Esophagus muscularis mucosa (tissue), 4 donors: ENCODE data around the gene PPP4R1. TPM values are rescaled to one million over a fixed set of nuclear protein-coding genes. Genes with fewer than 3 reads are reported as not detected.

Source experiments
- DNase-seq: peaks from one replicate; pipeline ENCODE4 v3.0.0-alpha.2; 2017; ENCODE audit errors: extremely low spot score
- H3K27ac ChIP-seq, 4 donors: fragments of 200-600 bp; sonication (generic); replicated peaks in 1 of 4; 1 replicate in 3 of 4; 2 replicates in 1 of 4; pipeline ENCODE4 v1.5.1; 2016 to 2019; ENCODE audit warnings: mild to moderate bottlenecking in 1 of 4
- H3K27me3 ChIP-seq, 4 donors: fragments of 200-600 bp; sonication (generic); one replicate each; pipeline versions ENCODE4 v1.5.1 to v1.6.0; 2016 to 2019
- H3K36me3 ChIP-seq, 4 donors: fragments of 200-600 bp; sonication (generic); one replicate each; pipeline ENCODE4 v1.5.1; 2016 to 2019
- H3K4me1 ChIP-seq, 4 donors: fragments of 200-600 bp; sonication (generic); one replicate each; pipeline ENCODE4 v1.5.1; 2016 to 2019
- H3K4me3 ChIP-seq, 4 donors: fragments of 200-600 bp; sonication (generic); 1 replicate in 2 of 4; 2 replicates in 2 of 4; pipeline ENCODE4 v1.5.1; 2016 to 2019; ENCODE audit warnings: mild to moderate bottlenecking in 4 of 4, moderate library complexity in 1 of 4
- H3K9me3 ChIP-seq, 4 donors: fragments of 200-600 bp; sonication (generic); 1 replicate in 3 of 4; 2 replicates in 1 of 4; pipeline ENCODE4 v1.5.1; 2016 to 2019
- EP300 ChIP-seq: sonication (generic); formaldehyde crosslinking; IDR thresholded peaks from one replicate; pipeline ENCODE4 v1.6.1; 2017; ENCODE audit warnings: antibody characterized with exemption
- POLR2A ChIP-seq: fragments of 450-650 bp; IDR thresholded peaks from one replicate; pipeline ENCODE4 v1.6.1; 2017; ENCODE audit warnings: antibody characterized with exemption, moderate library complexity, mild to moderate bottlenecking, low read depth
- POLR2AphosphoS5 ChIP-seq, 2 donors: sonication (generic); formaldehyde crosslinking; IDR thresholded peaks; one replicate each; pipeline ENCODE4 v1.6.1; 2017; ENCODE audit warnings: antibody characterized with exemption in 2 of 2
- WGBS: methylation state at CpG from one replicate; pipeline ENCODE4 v1.1.5; 2018; 5-methylcytosine and 5-hydroxymethylcytosine counted together
- intact Hi-C: fragments of 100-400 bp; cut with DNase I; formaldehyde crosslinking; loops from one replicate; pipeline ENCODE4 v1.15.1; 2023
- total RNA-seq, 4 donors: library from RNA; depleted of rRNA; stranded (reverse); fragments of >200 nt; gene quantifications; one replicate each; pipeline versions ENCODE4 v1.1.0 to v1.2.1, GENCODE V29; 2016
- TF ChIP-seq, protein P1 (sequence below), 3 experiments: fragments of 200-600 bp in 2 of 3; fragments of 450-650 bp in 1 of 3; sonication (generic) in 2 of 3; IDR thresholded peaks; one replicate each; pipeline ENCODE4 v1.5.1; 2017 to 2019; ENCODE audit warnings: antibody characterized with exemption in 3 of 3, mild to moderate bottlenecking in 2 of 3, moderate library complexity in 1 of 3

Gene PPP4R1
- total RNA-seq, 4 donors from 2014 or later: 74.6 to 129 (median 97.1) TPM

DNA sequence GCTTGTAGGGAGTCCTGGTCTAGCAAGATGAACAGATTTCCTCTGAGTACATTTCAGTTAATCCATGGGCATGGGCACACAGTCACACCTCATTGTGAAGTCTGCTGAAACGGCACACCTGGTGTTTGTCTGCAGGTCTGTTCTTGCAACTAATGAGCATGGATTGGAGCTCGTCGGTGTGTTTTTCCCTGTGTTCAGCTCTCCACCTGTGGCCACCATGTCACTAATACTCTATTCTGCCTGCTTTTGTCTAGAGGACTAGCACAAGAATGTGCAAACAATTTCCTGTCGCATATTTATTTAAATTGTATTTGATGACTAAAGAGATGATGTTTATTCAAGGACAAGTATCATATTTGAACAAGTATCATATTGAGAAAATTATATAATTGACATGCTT, 24.5 kb upstream of the PPP4R1 start:
- no peak overlapping the region for H3K4me3 ChIP-seq
- WGBS: 84% methylated on average over 4 of the region's 4 CpGs

DNA sequence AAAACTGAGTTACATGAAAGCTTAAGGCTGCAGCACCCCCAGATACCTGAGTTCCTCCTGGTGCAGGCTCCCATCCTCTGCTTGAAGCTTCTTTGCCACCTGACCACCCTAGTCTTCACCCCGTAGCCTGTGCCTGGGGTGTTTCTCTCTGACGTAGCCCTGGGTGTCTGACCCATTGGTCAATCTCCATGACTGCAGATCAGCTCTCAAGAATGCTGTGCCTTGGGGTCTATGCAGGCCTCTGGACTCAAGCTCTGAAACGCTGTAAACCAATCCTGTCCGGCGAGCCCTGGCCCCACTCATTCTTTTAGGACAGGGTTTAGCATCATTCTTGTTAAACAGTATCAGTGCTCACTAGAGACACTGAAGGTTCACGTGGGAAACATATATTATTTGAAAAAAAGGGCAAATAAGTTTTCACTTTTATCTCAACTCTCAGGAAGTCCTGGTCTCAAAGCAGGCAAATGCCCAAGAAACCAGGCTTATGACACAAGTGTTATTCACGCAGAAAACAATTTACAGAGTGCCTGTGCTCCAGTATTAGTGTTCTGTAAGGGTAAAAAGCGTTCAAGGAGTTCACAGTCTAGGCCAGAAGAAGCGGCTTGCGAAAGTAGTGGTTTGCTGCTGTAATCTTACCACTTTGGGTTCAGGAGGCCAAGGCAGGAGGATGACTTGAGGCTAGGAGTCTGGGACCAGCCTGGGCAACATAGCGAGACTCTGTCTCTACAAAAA, 22.8 kb upstream of the PPP4R1 start:
- intact Hi-C loops: no loop called here
- H3K9me3 ChIP-seq: no peaks in the 10 kb centered on the region
- no peak overlapping the region for H3K4me3 ChIP-seq
- peaks cover under 1 to 6% (median 1%) of the 10 kb centered on the region in 4 donors for H3K4me1 ChIP-seq
- 93% methylated on average over 11 of the region's 11 CpGs for WGBS
- no peak overlapping the region for H3K27ac ChIP-seq
- H3K27me3 ChIP-seq: no peaks in the 10 kb centered on the region
- no peak for DNase-seq
- no peaks in the 10 kb centered on the region for H3K36me3 ChIP-seq
- no peak for TF ChIP-seq POLR2AphosphoS5 (IDR thresholded peaks at IDR 0.05)
- TF ChIP-seq, protein P1, sequence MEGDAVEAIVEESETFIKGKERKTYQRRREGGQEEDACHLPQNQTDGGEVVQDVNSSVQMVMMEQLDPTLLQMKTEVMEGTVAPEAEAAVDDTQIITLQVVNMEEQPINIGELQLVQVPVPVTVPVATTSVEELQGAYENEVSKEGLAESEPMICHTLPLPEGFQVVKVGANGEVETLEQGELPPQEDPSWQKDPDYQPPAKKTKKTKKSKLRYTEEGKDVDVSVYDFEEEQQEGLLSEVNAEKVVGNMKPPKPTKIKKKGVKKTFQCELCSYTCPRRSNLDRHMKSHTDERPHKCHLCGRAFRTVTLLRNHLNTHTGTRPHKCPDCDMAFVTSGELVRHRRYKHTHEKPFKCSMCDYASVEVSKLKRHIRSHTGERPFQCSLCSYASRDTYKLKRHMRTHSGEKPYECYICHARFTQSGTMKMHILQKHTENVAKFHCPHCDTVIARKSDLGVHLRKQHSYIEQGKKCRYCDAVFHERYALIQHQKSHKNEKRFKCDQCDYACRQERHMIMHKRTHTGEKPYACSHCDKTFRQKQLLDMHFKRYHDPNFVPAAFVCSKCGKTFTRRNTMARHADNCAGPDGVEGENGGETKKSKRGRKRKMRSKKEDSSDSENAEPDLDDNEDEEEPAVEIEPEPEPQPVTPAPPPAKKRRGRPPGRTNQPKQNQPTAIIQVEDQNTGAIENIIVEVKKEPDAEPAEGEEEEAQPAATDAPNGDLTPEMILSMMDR (IDR thresholded peaks at IDR 0.05): no peak
- no peak for TF ChIP-seq EP300
- TF ChIP-seq POLR2A: no peak

More for the DNA sequence above, 24.5 kb upstream of the PPP4R1 start:
- intact Hi-C loops: no loop called here
- Histone ChIP-seq H3K27ac (no peak overlapping the region), H3K36me3 (no peaks in the 10 kb centered on the region), H3K27me3 (no peaks in the 10 kb centered on the region), H3K4me1 (peaks cover 12 to 17% (median 13%) of the 10 kb centered on the region in 4 donors), H3K9me3 (no peaks in the 10 kb centered on the region)
- no peak for TF ChIP-seq POLR2A
- no peak for TF ChIP-seq EP300
- TF ChIP-seq POLR2AphosphoS5 (IDR thresholded peaks at IDR 0.05): no peak
- TF ChIP-seq, protein P1 (IDR thresholded peaks at IDR 0.05): no peak
- DNase-seq: no peak

DNA sequence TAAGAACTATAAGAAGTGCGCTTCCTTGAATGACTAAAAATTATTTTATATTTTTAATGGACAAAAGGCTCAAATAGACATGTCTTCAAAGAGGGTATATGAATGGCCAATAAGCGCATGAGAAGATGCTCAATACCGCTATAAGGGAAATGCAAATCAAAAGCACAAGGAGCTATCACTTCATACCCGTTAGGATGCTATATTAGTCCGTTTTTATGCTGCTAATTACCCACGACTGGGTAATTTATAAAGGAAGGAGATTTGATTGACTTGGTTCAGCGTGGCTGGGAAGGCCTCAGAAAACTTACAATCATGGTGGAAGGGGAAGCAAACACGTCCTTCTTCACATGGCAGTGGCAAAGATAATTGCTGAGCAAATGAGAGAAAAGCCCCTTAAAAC, 20.5 kb upstream of the PPP4R1 start:
- H3K36me3 ChIP-seq: no peaks in the 10 kb centered on the region
- no peak overlapping the region for H3K27ac ChIP-seq
- WGBS: 97% methylated on average over 8 of the region's 8 CpGs
- no peak for DNase-seq
- peaks cover 7 to 16% (median 9%) of the 10 kb centered on the region in 4 donors for H3K4me1 ChIP-seq
- no peaks in the 10 kb centered on the region for H3K27me3 ChIP-seq
- intact Hi-C loops: no loop called here
- TF ChIP-seq, protein P1 (IDR thresholded peaks at IDR 0.05): no peak
- TF ChIP-seq EP300 (no peak), POLR2A (no peak), POLR2AphosphoS5 (IDR thresholded peaks at IDR 0.05) (no peak)
- H3K9me3 ChIP-seq: no peaks in the 10 kb centered on the region
- H3K4me3 ChIP-seq: no peak overlapping the region

DNA sequence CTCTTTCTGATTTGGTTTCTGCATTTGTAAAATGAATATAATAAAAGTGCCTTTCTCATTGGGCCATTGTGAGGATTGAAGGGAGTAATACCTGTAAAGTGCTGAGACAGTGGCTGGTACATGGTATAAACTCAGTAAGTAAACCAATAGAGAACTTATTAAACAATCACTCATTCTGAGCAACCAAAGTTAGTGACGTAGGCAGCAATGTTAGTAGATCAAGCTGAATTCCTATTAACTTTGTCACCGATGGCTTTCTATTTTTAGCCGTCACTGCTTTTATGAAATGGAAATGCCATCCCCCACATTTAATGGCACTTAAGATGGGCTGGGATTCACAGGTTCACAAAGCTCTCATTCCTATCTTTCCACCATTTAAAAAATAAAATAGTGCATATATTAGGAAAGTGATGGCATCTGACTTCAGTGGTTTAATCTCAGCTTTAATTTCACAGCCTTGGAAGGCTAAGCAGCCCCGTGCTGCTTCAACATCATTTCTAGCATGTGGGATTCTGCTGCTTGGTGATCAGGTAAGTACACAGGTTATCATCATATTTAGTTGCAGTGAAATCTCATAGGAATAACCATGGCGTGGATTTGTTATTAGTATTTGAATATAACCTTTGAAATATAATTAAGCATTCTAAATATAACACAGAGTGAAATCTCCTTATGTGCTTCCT, 17.6 kb upstream of the PPP4R1 start:
- Histone ChIP-seq H3K36me3 (no peaks in the 10 kb centered on the region), H3K4me1 (peaks cover 7 to 16% (median 9%) of the 10 kb centered on the region in 4 donors), H3K9me3 (no peaks in the 10 kb centered on the region), H3K4me3 (no peak overlapping the region), H3K27me3 (no peaks in the 10 kb centered on the region), H3K27ac (peak overlapping the region in 3 of 4 donors; percentile 41 to 53 (median 50))
- TF ChIP-seq POLR2AphosphoS5 (IDR thresholded peaks at IDR 0.05): peak in 1 of 2 donors; percentile 39
- TF ChIP-seq, protein P1 (IDR thresholded peaks at IDR 0.05): no peak
- 50% methylated on average over 5 of the region's 5 CpGs for WGBS
- DNase-seq: no peak
- intact Hi-C loops: no loop called here
